Ureter (tissue), 1 donor: Measurements from ENCODE around the gene NKAIN2. TPM values are rescaled to one million over a fixed set of nuclear protein-coding genes. Genes with fewer than 3 reads are reported as not detected.
"Not testable (repeated sequence)": the region's sequence is repeated elsewhere in the genome, so short reads cannot be mapped to it uniquely, and the experiment has no call there.

ENCODE experiments used
- DNase-seq: peaks from one replicate; pipeline ENCODE4 v3.0.0-alpha.2; 2020; ENCODE audit warnings: low spot score
- total RNA-seq: library from RNA; stranded (reverse); gene quantifications from one replicate; pipeline ENCODE4 v1.2.4, GENCODE V29; 2023
- donor health status: DM: yes; HTN: yes; CAD: no.

NKAIN2 gene
- total RNA-seq, 1 donor from 2014 or later: 0.73 TPM

DNA sequence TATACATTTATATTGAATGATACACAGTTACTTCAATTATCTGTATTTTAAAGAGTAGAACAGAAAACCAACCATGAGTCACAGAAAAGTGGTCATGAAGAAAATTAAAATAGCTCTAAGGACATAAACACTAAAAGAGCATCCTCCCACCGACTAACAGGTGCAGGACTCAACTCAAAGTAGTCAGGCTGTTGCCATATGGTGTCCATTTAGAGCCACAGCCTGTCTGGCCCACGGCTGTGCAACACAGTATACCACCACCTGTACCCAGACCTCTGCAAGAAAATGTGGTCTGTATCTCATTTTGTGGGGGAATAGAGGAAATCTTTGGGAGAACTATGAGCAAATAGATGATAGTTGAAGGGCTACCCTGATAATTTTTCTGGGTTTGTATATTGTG lies 708.8 kb downstream of the NKAIN2 start:
- no peak for DNase-seq

DNA sequence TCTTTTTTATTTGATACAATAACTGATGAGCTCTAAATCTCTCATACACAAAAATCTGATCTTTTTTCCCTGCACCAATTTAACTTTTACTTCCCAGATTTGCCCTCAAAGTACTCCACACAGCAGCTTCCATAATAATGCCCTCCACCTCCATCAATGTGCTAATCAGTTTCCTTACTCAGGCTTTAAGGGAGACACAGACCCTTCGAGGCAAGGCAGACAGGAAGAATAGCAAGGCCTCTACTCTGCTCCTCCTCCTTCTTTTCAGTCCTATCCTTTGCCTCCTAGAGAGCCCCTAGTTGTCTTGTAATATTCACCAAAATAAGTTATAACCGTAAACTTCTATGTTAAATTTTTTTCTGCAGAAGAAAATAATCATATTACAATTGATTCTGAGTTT lies 713.7 kb downstream of the NKAIN2 start:
- DNase-seq: no peak

DNA sequence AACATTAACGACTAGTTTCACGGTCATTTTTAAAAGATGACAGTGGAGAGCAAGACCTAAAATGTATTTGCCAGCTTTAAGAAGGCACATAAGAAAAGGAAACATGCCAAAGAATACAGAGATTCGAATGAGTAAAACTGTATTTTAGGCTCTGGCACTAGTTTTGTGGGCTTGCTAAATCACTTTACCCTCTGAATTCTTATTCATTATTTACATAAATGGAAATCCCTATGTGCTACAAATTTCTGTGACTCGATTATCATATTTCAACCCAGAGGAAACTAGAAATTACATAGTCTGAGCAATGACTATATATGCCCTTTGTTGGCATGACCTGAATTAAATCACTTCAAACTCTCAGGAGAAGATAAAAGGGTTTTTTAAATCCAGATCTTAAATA lies 716.8 kb downstream of the NKAIN2 start:
- DNase-seq: no peak

DNA sequence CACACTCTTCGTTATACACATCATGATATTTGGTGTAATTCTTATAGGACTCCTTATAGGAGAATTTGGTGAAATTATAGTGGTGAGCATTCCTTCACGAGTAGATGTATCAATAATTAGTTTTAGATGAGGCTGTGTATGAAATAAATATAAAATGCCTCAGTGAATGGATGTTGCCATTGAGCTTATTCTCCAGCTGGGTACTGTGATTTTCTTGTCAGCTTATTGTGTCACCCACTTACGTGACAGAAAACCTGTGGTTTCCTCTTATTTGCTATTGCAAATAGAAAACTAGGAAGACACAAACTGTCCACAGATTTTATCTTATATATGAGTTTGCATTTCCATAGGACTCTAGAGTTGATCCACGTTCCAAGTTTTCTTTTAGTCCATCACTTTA lies 718.7 kb downstream of the NKAIN2 start:
- no peak for DNase-seq

DNA sequence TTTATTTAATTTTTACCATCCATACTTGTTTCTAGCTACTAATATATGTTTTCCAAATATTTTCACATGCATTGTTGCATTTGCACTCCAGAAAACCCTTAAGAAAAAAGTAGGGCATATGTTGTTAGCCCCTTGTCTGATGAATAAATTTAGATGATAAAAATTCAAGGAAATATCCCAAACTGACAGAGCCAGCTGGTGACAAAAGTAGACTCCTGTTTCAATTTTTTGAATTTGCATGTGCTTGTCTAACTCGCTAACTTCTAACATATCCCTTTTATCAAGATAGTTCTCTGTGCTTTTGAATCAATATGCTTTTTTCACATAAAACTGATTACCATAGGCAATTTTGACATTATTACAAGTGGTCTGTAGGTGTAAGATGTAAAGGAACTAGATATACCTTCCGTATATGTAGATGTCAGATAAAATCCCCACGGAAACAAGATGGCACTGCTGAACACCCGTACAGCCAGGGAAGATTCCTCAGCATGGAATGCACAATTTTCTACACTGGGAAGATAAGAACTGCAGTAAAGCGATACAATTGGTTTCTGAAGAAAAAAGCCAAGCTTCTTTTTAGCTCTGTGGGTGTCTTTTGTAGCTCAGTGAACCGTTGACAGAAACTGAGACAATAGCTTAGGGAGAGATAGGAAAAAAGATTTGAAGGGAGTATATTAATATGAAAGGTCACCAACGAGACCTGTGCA lies 721.0 kb downstream of the NKAIN2 start:
- no peak for DNase-seq

DNA sequence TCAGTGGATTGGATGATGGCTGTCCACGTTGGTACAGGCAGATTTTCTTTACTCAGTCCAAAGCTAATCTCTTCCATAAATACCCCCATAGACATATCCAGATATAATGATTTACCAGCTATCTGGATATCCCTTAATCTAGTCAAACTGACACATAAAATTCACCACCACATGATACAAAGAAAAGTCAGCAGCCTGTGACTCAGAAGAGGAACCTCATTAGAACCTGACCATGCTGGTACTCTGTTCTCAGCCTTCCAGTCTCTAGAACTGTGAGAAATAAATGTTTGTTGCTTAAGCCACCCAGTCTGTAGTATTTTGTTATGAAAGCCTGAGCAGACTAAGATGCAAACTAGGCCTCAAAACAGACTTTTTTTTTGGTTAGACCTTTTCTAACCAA lies 727.3 kb downstream of the NKAIN2 start:
- no peak for DNase-seq

DNA sequence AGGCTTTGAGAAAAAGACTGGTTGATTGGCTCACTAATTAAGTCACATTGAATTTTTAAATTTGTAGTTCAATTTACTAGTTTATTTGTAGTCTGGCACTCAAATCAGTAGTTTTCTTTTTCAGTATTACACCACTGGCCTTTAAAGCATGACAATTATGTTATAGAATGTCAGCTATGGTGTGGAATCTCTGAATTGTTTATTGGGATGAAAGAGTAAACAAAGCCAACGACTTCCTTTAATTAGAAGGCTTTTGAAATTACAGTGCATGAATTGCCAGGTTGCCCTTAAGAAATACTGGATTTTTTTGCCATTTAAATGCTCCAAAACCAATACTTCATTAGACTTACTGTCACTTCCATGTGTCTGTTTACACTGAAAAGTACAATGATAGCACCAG lies 731.6 kb downstream of the NKAIN2 start:
- DNase-seq: no peak

DNA sequence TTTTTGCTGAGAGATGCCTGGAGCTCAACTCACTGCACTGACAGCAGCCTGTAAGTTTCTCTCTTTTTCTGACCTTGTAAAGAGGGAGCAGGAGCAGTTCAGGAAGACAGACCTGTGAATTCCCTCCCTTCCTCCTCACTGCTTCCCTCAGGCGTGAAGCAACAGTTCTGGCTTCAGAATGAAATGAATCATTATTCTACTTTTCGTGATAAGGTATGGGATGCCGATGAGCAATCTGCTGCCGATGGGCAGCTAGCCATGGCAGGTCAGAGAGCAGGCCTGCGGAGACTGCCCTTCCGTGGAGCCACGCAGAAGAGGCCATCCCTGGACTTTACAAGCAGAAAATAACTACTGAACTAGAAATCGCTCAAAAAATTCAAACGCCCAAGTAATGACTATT lies 732.1 kb downstream of the NKAIN2 start:
- DNase-seq: no peak

DNA sequence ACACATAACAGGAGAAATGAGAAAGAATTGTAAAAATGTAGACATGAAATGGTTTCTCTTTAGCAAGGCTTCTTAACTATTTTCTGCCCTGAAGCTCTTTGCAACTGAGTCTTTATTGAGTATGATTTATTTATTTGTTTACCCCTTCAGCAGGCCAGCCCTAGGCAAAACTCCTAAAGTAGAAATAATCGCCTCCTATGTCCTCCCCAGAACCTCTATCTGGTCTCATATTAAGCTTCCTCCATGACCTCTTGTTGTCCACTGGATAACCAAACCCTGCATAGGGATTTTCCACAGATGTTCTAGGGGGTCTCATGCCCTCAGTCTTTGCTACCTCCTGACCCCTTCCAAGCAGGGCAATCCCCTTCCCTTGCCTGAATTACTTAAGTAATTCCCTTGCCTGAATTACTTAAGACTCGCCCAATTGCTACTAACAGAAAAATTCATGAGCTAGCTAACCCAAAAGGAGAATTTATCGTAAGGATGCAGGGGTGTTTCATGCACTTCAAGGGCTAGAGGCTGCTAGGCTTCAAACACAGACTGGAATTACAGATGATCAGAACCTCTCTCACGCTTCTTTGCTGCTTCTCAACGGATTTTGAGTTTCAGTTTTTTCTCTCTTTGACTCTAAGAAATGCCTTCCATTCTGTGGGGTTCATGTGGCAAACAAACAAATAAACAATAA lies 732.6 kb downstream of the NKAIN2 start:
- DNase-seq: no peak

DNA sequence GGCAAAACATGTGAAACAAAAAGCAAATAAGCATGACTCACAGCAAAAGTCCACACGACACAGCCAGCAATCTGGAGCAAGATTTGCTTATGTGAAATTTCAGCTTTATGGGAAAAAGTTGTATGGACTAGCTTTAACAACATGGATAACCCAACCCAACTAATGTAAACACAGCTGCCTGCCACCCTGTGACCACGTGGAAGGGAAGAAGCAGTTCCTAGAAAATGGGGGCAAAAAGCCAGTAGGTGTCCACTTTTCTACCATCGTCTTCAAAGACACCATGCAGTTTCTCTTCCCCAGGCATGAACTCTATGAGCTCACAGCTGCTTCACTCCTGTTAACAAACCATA lies 733.2 kb downstream of the NKAIN2 start:
- DNase-seq: no peak

DNA sequence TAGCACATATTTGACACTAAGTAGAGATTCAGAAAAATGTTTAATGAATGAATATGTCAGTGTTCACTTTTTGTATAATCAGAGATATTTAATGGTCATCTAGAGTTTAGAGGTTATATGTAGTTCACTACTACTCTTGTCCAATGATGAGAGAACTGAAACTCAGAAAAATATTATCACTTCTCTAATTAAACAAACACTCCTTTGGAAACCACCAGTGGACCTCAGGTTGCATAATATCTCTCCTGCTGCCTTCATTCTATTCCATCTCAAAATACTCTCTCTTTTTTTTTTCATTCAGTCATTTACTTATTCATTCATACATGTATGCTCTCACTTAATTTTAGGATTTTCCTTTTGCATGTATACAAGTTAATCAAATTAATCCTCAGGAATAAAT lies 735.4 kb downstream of the NKAIN2 start:
- no peak for DNase-seq

DNA sequence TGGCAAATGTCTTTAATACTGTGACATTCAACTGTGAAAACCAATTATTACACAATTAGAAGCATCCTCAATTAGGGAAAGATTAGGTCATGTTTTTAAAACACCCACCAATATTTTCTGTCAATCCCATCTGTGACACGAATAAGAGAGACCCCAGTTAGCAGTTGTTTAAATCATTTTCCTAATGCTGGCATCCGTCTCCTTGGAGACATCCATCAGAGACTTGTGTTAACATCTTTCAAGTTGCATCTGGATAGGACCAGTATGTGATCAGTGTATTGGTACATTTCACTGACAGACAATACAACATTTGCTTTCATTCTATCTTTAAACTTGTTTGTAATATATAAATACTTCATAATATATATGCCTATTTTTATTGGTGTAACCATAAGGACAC lies 737.9 kb downstream of the NKAIN2 start:
- no peak for DNase-seq

DNA sequence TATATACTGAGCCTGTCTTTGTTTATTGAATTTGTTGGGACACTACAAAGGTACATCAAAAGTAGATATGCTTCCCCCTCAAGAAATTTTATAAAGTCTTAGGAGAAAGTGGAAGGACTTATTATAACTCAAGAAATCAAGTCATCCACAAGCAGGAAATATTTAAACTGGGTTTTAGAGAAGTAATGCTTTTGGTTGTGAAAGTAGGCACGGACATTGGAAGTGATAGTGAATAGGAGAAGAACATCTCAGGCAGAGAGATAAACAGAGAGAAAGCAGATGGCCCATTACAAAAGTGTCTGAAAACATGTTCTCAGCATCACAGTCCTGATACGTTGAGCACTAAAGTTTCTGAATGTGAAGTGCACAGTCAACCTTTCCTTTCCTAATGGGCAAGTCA lies 742.9 kb downstream of the NKAIN2 start:
- DNase-seq: no peak

DNA sequence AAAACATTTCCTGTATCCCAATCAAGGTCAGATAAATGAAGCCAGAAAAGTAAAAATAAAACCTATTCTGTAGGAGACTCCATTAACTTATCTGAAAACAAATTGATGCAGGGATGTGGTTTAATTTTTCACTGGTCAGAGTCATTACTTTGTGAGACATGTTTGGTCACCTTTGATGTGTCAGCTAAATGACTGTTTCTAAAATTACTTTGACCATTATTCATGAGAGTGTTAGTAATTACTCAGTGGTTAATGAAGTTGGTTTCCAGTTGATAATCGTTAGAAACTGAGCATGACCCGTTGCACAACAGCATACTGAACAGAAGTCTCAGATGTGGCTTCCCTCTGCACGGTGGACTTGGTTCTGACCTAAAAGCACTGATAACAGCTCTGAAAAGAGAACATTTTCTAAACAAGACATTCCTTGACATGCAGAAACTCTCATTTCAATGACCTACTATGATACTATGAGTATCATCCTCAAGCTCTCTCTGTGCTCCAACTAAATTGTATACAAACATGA lies 748.1 kb downstream of the NKAIN2 start:
- no peak for DNase-seq

DNA sequence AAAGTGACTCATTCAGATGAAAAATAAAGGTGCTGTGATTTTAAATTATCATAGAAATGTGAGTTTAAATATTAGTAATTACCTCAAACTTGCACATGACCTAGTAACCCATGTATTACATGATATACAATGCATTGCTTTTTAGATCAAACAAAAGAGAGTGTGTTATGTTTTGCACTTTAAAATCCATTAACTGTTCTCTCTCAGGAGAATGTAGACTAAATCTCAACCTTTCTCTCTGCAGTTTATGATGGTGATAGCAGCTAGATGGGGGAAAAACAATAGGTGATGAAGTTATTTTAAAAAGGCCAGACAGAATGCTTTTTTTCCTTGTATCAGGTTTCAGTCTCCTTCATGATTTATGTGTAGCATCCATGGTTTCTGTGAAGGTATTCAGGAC lies 754.2 kb downstream of the NKAIN2 start:
- no peak for DNase-seq

DNA sequence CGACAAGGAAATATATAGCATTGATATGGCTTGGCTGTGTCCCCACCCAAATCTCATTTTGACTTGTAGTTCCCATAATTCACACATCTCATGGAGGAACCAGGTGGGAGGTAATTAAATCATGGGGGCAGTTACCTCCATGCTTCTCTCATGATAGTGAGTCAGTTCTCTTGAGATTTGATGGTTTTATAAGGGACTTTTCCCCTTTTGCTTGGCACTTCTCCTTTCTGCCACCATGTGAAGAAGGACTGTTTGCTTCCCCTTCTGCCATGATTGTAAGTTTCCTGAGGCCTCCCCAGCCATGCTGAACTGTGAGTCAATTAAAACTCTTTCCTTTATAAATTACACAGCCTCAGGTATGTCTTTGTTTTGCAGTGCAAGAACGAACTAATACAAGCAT lies 756.4 kb downstream of the NKAIN2 start:
- not testable (repeated sequence) for DNase-seq

DNA sequence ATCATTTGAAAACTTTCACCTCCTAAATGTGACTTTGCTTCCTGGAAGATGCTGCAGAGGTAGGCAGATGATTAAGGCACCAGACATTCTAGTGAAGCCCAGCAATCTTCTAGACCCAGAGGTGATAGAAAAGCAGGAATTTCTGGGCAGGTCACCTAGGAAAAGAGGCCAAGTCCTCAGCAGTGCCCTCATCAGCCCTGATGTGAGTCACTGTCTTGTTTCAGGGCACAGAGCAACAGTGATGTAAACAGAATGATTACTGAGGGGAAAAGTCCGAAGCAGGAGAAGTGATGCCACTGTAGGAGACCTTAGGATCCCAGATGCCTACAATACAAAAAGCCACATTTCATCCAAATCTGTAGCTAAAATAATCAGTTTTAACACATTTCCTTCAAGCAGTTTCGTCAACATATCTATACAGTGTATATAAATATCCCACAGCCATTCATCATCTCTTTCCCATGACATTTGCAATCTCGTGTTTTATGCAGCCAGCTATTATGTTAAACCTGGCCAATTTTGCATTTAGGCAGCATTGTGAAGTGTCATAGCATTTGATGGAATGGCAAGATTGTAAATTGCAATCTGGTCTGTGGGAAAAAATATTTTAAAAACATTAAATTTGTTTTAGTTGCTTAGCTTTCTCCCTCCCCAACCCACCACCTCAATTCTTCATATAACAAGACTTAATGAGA lies 757.4 kb downstream of the NKAIN2 start:
- no peak for DNase-seq

DNA sequence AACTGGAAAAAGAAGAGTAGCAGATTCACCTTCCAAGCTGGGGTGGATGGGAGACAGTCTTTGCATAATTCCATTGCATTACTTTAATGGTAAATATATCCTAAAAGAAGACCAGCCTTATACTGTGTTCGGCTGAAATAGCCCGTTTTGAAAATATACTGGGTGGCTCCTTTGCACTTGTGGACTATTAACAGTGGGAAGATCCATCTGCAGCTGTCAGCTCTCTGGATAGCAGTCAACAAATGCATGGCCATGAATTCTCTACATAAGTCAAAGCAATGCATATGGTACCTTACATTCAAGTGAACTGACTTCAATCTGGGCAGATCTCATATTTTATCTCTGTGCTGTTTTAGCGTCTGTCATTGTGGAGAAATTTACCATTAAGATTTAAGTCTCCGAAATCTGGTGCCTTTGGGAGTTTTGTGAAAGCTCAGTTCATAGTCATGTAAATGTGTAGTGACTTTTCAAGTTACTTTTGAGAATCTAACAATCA lies 758.0 kb downstream of the NKAIN2 start:
- no peak for DNase-seq

DNA sequence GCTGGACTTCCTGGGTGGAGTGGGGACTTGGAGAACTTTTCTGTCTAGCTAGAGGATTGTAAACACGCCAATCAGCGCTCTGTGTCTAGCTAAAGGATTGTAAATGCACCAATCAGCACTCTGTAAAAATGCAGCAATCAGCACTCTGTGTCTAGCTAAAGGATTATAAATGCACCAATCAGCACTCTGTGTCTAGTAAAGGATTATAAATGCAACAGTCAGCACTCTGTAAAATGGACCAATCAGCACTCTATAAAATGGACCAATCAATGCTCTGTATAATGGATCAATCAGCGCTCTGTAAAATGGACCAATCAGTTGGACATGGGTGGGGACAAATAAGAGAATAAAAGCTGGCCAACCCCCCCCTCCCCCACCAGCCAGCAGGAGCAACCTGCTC lies 760.5 kb downstream of the NKAIN2 start:
- not testable (repeated sequence) for DNase-seq

DNA sequence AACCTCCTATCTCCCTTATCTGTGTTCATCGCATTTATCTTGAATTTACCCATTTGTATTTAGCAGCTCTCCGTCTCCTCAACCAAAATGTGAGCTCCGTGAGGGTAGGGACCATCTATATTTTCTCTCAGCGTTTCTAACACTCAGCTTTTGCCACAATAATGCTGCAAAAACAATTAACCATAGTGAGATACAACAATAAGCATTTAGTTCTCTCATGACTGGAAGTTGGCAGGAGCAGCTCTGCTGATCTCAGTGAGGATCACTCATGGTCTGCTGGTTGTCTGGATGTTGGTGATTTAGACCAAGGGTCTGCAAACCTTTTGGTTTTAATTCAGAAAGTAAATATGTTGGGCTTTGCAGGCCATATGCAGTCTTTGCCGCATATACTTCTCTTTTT lies 763.7 kb downstream of the NKAIN2 start:
- DNase-seq: no peak

DNA sequence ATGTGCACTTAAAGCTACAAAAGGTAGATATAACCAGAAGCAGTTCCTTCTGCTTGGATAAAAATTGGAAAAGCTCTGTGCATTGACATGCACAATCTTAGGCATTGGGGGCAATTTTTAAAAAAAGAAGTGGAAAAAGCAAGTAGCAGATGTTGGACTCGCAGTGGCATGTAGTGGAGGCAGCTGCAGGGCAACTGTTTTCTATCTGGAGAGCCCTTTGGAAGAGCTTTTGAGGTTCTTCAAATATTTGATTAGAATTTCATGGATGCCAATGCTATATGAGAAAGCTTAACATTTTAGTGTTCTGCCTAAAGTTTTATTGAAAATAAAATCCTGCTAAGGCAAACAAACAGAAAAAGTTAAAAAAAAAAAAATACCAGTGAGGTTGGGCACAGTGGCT lies 770.3 kb downstream of the NKAIN2 start:
- DNase-seq: no peak

DNA sequence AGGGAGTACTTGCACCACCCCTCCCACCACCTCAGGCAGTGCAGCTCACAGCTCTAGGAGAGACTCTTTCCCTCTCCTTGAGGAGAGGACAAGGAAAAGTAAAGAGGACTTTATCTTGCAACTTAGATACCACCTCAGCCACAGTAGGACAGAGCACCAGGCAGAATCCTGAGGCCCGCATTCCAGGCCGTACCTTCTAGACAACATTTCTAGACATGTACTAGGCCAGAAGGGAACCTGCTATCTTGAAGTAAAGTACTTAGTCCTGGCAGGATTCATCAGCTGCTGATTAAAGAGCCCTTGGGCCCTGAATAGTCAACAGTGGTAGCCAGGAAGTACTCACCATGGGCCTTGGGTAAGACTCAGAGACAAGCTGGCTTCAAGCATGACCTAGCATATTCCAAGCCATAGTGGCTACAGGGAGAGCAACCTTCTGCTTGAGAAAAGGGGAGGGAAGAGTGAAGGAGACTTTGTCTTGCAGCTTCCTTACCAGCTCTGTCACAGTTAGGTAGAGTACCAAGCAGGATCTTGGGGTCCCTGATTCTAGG lies 774.1 kb downstream of the NKAIN2 start:
- DNase-seq: no peak

DNA sequence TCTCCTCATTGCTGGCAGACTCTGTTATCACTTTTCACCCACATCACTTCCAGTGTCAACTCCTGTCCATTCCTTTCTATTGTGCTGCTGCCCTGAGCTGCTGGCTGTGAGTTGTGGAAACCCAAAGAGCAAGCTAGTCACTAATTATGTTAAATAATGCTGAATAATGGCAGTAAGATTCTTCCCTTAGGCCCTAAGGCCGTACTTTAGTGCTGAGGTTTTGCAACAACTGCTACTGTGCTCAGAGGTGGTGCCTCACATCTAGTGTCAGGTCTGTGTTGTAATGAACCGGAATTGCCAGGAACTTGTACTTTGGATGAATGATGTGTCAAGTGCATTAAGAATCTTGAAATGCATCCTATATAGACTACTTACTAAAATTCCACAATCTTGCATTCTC lies 786.3 kb downstream of the NKAIN2 start:
- DNase-seq: no peak
